CD8-positive, alpha-beta memory T cell (primary cell): ENCODE data around the gene MORC2. TPM values are rescaled to one million over a fixed set of nuclear protein-coding genes. Genes with fewer than 3 reads are reported as not detected.

Experiments used
- CTCF ChIA-PET: fragments of 350-600 bp; sonication (Branson Sonifier 250); formaldehyde crosslinking; loops from one replicate; lab custom pipeline; 2021; ENCODE audit warnings: antibody characterized with exemption; lab: Charles Lee
- POLR2A ChIA-PET: fragments of 350-600 bp; sonication (Branson Sonifier 250); formaldehyde crosslinking; loops from one replicate; lab custom pipeline; 2021; ENCODE audit warnings: antibody characterized with exemption; lab: Charles Lee
- DNase-seq, 5 donors: peaks; one replicate each; pipeline versions ENCODE4 v3.0.0 to v3.0.0-alpha.2; 2020 to 2022; ENCODE audit warnings: mixed read lengths in 1 of 5
- H3K27ac ChIP-seq: one replicate; pipeline ENCODE4 v1.7.0; 2013; ENCODE audit warnings: low read depth, mild to moderate bottlenecking, low read length, moderate library complexity
- H3K27me3 ChIP-seq: 2 replicates; pipeline ENCODE4 v1.7.0; 2013; ENCODE audit warnings: low read length, mild to moderate bottlenecking; ENCODE audit not compliant: insufficient read depth, poor library complexity, severe bottlenecking
- H3K36me3 ChIP-seq: 2 replicates; pipeline ENCODE4 v1.7.0; 2013; ENCODE audit warnings: mild to moderate bottlenecking, low read length, moderate library complexity; ENCODE audit not compliant: insufficient read depth
- H3K4me1 ChIP-seq: 2 replicates; pipeline ENCODE4 v1.7.0; 2013; ENCODE audit warnings: mild to moderate bottlenecking, low read length, moderate library complexity; ENCODE audit not compliant: insufficient read depth
- H3K4me3 ChIP-seq: 2 replicates; pipeline ENCODE4 v1.7.0; 2013; ENCODE audit warnings: mild to moderate bottlenecking, low read length
- H3K9me3 ChIP-seq: 2 replicates; pipeline ENCODE4 v1.7.0; 2013; ENCODE audit warnings: mild to moderate bottlenecking, low read length
- H3K27ac Mint-ChIP-seq, 8 donors: one replicate each; pipeline ENCODE4 v1.8.0; 2020 to 2021; ENCODE audit warnings: mixed read lengths in 8 of 8, mild to moderate bottlenecking in 6 of 8, inconsistent platforms in 3 of 8, moderate library complexity in 3 of 8
- H3K27me3 Mint-ChIP-seq, 2 donors: one replicate each; pipeline ENCODE4 v1.8.0; 2020 to 2021; ENCODE audit warnings: mixed read lengths in 2 of 2, mild to moderate bottlenecking in 1 of 2, moderate library complexity in 1 of 2
- H3K36me3 Mint-ChIP-seq, 3 donors: one replicate each; pipeline ENCODE4 v1.8.0; 2020 to 2021; ENCODE audit warnings: mixed read lengths in 3 of 3, inconsistent platforms in 1 of 3, mild to moderate bottlenecking in 1 of 3
- H3K4me1 Mint-ChIP-seq, 3 donors: one replicate each; pipeline ENCODE4 v1.8.0; 2020 to 2021; ENCODE audit warnings: mixed read lengths in 3 of 3, inconsistent platforms in 1 of 3, mild to moderate bottlenecking in 1 of 3
- H3K4me3 Mint-ChIP-seq, 7 donors: one replicate each; pipeline ENCODE4 v1.8.0; 2020 to 2021; ENCODE audit warnings: mixed read lengths in 7 of 7, mild to moderate bottlenecking in 6 of 7, moderate library complexity in 4 of 7, inconsistent platforms in 2 of 7
- H3K9me3 Mint-ChIP-seq, 5 donors: one replicate each; pipeline ENCODE4 v1.8.0; 2020 to 2022; ENCODE audit warnings: mixed read lengths in 5 of 5, mild to moderate bottlenecking in 3 of 5, moderate library complexity in 2 of 5, inconsistent platforms in 1 of 5
- polyA plus RNA-seq: library from polyadenylated mRNA; unstranded; fragments of 300-500 nt; fragmentation: Illumina TruSeq; gene quantifications from one replicate; pipeline ENCODE4 v1.2.3, GENCODE V29; 2021
- total RNA-seq, 2 experiments: library from RNA; stranded (reverse); gene quantifications; one replicate each; pipeline ENCODE4 v1.2.3, GENCODE V29; 2021

The MORC2 gene
- total and polyA plus RNA-seq, 3 experiments from 2014 or later, result 13.0 to 29.9 (median 28.7) TPM

DNA sequence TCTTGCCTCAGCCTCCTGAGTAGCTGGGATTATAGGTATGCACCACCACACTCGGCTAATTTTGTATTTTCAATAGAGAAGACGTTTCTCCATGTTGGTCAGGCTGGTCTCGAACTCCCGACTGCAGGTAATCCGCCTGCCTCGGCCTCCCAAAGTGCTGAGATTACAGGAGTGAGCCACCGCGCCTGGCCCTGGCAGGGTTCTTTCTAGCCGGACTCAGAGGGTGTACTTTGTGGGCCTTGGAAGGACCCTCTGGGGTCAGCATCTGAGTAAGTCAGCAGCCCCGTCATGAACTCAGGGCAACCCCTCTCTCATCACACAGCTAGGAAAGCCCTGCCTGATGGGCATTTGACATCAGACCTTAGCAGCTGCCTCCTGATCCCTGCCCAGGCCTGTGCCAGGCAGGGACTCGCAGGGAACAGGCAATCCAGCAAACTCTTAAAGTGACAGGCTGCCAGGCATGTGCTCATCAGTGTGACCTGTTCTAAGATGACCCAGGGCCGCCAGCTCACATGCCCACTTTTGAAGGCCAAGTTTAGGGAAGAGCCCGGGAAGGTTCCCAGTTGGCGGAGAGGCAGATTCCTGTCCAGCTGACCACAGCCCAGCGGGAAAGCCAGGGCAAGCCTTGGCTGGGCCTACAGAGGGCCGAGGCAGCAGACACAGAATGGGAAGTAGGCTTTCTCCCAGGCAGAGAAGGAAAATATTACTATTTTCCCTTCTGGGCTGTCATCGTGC lies 92.9 kb downstream of the MORC2 start:
- Histone ChIP-seq H3K4me3 (no peak overlapping the region), H3K9me3 (no peaks in the 10 kb centered on the region), H3K4me1 (no peaks in the 10 kb centered on the region), H3K27ac (no peak overlapping the region), H3K27me3 (no peaks in the 10 kb centered on the region), H3K36me3 (no peaks in the 10 kb centered on the region)
- Mint-ChIP-seq H3K9me3 (no peaks in the 10 kb centered on the region), H3K27ac (no peak overlapping the region), H3K36me3 (no peaks in the 10 kb centered on the region), H3K4me3 (no peak overlapping the region), H3K4me1 (no peaks in the 10 kb centered on the region), H3K27me3 (peaks cover 0 to 3% of the 10 kb centered on the region in 2 donors)
- DNase-seq, result no peak
- ChIA-PET CTCF (no interaction called here), POLR2A (no interaction called here)

Other genes with a start within 250 kb of the MORC2 start
- gene TUG1, start 491 bp upstream of the MORC2 start, total RNA-seq, result 10 to 100 TPM; 46.6 to 49.9 TPM
- 21.3 TPM for gene TUG1, start 491 bp upstream of the MORC2 start, polyA plus RNA-seq
- 10 to 100 TPM; 13.2 to 14.7 TPM for gene SMTN, start 112.5 kb upstream of the MORC2 start, total RNA-seq
- 0.98 TPM for gene SMTN, start 112.5 kb upstream of the MORC2 start, polyA plus RNA-seq
- 10 to 100 TPM; 14.6 to 15.4 TPM for gene SELENOM, start 138.8 kb upstream of the MORC2 start, total RNA-seq
- 138 TPM for gene SELENOM, start 138.8 kb upstream of the MORC2 start, polyA plus RNA-seq
- under 1 TPM in 1 of 2 experiments, not detected in 1; 0.22 TPM for gene INPP5J, start 154.2 kb upstream of the MORC2 start, total RNA-seq
- gene INPP5J, start 154.2 kb upstream of the MORC2 start, polyA plus RNA-seq, result not detected
- gene PLA2G3, start 171.7 kb upstream of the MORC2 start, total RNA-seq, result not detected
- gene PLA2G3, start 171.7 kb upstream of the MORC2 start, polyA plus RNA-seq, result not detected
- 10 to 100 TPM; 28.1 to 30.5 TPM for gene RNF185, start 191.4 kb upstream of the MORC2 start, total RNA-seq
- gene RNF185, start 191.4 kb upstream of the MORC2 start, polyA plus RNA-seq, result 23.7 TPM
- gene LIMK2, start 243.5 kb upstream of the MORC2 start, total RNA-seq, result 10 to 100 TPM; 25.1 to 27.7 TPM
- gene LIMK2, start 243.5 kb upstream of the MORC2 start, polyA plus RNA-seq, result 19.0 TPM